Lower leg skin (tissue), 4 donors: ENCODE data around the gene SYT17. TPM values are rescaled to one million over a fixed set of nuclear protein-coding genes. Genes with fewer than 3 reads are reported as not detected.
"Not testable (repeated sequence)": the region's sequence is repeated elsewhere in the genome, so short reads cannot be mapped to it uniquely, and the experiment has no call there.

Experiments used
- DNase-seq, 2 donors: peaks; one replicate each; pipeline ENCODE4 v3.0.0-alpha.2; 2019; ENCODE audit warnings: low spot score in 2 of 2
- H3K4me3 ChIP-seq: fragments of 200-600 bp; sonication (generic); 2 replicates; pipeline ENCODE4 v1.5.1; 2017; ENCODE audit warnings: mild to moderate bottlenecking, low read depth; ENCODE audit not compliant: poor library complexity, severe bottlenecking
- POLR2A ChIP-seq, 2 donors: fragments of 450-650 bp; IDR thresholded peaks; one replicate each; pipeline ENCODE4 v1.6.1; 2016 to 2017; ENCODE audit warnings: antibody characterized with exemption in 2 of 2, mild to moderate bottlenecking in 1 of 2, moderate library complexity in 1 of 2
- WGBS, 2 donors: methylation state at CpG; one replicate each; pipeline ENCODE4 v1.1.5; 2018; 5-methylcytosine and 5-hydroxymethylcytosine counted together
- intact Hi-C: fragments of 100-400 bp; cut with DNase I; formaldehyde crosslinking; loops from one replicate; pipeline ENCODE4 v1.15.0; 2023; ENCODE audit warnings: low total_unique reads
- total RNA-seq, 4 donors: library from RNA; depleted of rRNA; stranded (reverse); fragments of >200 nt; gene quantifications; one replicate each; pipeline ENCODE4 v1.1.0, GENCODE V29; 2016
- TF ChIP-seq, protein P1 (sequence below), 3 donors: fragments of 450-650 bp; IDR thresholded peaks; one replicate each; pipeline ENCODE4 v1.5.1; 2016; ENCODE audit warnings: antibody characterized with exemption in 3 of 3, mild to moderate bottlenecking in 3 of 3, moderate library complexity in 2 of 3

SYT17 gene
- total RNA-seq, 4 donors from 2014 or later = 3.7 to 9.0 (median 4.8) TPM

DNA sequence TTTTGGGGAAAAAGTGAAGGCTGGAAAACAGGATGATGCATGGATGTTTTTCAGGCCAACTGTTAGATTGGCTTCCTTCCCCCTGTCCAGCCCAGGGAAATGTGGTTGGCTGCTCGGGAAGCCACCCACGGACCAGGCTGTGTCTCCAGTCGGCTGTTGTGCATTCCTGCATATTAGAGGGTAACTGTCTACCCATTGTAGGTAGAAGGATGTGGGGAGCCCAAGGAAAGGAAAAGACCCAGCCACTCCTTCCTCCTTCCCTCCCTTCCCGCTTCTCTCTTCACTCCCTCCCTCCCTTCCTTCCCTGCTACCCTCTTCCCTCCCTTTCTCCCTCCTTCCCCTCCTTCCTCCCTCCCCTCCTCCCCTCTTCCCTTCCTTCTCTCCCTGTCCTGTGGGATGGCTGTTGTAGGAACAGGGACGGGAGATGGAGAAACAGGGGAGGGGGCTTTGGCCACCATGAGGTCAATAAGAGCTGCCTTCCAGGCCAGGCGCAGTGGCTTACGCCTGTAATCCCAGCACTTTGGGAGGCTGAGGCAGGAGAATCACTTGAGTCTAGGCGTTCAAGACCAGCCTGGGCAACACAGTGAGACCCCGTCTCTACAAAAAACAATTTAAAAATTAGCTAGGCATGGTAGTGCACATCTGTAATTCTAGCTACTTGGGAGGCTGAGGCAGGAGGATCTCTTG is 16.9 kb downstream of the SYT17 start:
- 72% methylated on average over 9 of the region's 9 CpGs for WGBS, 2 donors
- intact Hi-C loops = loop anchor here (5.0 kb wide), 1 partner anchor 88 kb away; no protein-coding TSS in a partner anchor
- TF ChIP-seq, protein P1, sequence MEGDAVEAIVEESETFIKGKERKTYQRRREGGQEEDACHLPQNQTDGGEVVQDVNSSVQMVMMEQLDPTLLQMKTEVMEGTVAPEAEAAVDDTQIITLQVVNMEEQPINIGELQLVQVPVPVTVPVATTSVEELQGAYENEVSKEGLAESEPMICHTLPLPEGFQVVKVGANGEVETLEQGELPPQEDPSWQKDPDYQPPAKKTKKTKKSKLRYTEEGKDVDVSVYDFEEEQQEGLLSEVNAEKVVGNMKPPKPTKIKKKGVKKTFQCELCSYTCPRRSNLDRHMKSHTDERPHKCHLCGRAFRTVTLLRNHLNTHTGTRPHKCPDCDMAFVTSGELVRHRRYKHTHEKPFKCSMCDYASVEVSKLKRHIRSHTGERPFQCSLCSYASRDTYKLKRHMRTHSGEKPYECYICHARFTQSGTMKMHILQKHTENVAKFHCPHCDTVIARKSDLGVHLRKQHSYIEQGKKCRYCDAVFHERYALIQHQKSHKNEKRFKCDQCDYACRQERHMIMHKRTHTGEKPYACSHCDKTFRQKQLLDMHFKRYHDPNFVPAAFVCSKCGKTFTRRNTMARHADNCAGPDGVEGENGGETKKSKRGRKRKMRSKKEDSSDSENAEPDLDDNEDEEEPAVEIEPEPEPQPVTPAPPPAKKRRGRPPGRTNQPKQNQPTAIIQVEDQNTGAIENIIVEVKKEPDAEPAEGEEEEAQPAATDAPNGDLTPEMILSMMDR (IDR thresholded peaks at IDR 0.05) = no peak
- TF ChIP-seq POLR2A (IDR thresholded peaks at IDR 0.05) = no peak

DNA sequence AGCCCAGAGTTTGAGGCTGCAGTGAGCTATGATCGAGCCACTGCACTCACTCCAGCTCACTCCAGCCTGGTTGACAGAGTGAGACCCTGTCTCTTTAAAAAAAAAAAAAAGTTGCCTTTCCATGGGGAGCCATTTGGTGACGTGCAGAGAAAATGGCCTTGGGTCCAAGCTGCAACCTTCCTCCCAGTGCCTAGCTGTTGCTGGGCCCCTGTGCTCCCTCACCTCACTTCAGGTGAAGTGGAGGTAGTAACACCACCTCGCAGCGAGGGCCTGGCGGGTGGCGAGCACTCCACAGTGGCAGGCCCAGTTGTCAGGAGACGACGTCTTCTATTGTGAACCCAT is 17.4 kb downstream of the SYT17 start:
- TF ChIP-seq POLR2A (IDR thresholded peaks at IDR 0.05) = no peak
- TF ChIP-seq, protein P1 (IDR thresholded peaks at IDR 0.05) = no peak
- intact Hi-C loops = no loop called here
- 92 to 94% methylated on average over 8 of the region's 8 CpGs for WGBS, 2 donors

More for the DNA sequence above, 16.9 kb downstream of the SYT17 start:
- H3K4me3 ChIP-seq = no peak overlapping the region
- DNase-seq = no peak

DNA sequence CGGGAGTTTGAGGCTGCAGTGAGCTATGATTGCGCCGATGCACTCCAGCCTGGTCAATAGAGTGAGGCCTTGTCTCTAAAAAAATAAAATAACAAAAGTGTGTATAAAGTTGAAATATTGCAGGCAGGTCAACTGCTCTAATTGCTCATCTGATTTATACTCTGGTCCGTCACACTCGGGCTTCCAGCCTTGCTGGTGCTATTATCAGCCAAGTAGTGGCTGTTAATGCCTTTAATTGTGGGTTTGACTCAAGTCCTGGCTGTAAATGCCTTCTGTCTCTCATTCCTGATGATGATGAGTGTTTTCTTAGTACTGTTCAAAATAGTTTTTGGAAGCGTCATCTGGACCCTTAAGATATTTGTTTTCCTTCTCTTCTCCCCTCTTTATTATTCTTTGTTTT is 18.4 kb downstream of the SYT17 start:
- no peak overlapping the region for H3K4me3 ChIP-seq
- intact Hi-C loops = no loop called here
- TF ChIP-seq POLR2A (IDR thresholded peaks at IDR 0.05) = no peak
- TF ChIP-seq, protein P1 (IDR thresholded peaks at IDR 0.05) = no peak
- WGBS, 2 donors = 85 to 90% methylated on average over 6 of the region's 6 CpGs
- DNase-seq = no peak

More for the DNA sequence above, 17.4 kb downstream of the SYT17 start:
- no peak overlapping the region for H3K4me3 ChIP-seq
- DNase-seq = no peak

DNA sequence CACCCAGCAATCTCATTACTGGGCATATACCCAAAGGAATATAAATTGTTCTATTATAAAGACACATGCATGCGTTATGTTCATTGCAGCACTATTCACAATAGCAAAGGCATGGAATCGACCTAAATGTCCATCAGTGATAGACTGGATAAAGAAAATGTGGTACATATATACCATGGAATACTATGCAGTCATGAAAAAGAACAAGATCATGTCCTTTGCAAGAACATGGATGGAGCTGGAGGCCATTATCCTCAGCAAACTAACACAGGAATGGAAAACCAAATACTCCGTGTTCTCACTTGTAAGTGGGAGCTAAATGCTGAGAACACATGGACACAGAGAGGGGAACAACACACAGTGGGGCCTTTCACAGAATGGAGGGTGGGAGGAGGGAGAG is 19.9 kb downstream of the SYT17 start:
- intact Hi-C loops, DNase-seq, H3K4me3 ChIP-seq: not testable (repeated sequence)
- 84 to 91% methylated on average over 3 of the region's 3 CpGs for WGBS, 2 donors

DNA sequence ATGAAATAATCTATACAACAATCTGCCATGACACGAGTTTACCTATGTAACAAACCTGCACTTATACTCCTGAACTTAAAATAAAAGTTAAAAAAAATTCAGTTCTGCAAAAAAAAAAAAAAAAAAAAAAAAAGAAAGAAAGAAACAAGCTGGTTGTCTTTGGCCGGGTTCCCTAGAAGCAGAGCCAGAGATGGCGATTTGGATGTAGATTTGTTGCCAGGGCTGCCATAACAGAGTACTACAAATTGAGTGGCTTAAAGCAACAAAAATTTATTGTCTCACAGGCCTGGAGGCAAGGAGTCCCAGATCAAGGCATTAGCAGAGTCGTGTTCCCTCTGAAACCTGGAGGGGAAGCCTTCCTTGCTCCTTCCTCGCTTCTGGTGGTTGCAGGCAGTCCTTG is 20.4 kb downstream of the SYT17 start:
- 38 to 47% methylated on average over 5 of the region's 5 CpGs for WGBS, 2 donors
- TF ChIP-seq, protein P1 (IDR thresholded peaks at IDR 0.05) = no peak
- TF ChIP-seq POLR2A (IDR thresholded peaks at IDR 0.05) = no peak
- intact Hi-C loops = no loop called here
- no peak overlapping the region for H3K4me3 ChIP-seq
- DNase-seq = no peak

DNA sequence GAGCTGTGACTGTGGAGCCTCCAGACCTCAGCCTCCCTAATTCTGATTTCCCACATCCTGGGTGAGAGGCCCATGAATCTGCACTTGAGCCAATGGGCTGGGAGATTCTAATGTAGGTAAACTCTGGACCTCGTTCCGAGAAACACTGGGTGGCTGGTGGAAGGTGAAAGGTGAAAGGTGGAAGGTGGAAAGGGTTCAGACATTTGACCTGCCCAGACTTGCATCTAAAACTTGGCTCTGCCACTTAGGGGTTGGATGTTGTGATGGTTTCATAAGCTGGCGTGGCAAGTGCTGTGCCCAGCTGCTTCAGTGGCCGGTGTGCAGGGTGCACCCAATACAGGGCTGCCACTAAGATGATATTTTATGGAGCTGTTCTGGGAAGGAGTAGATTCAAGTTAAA is 24.8 kb downstream of the SYT17 start:
- whole genome bisulfite sequencing, 2 donors = 73 to 75% methylated on average over 4 of the region's 4 CpGs
- intact Hi-C loops = no loop called here

More for the DNA sequence above, 24.8 kb downstream of the SYT17 start:
- no peak for TF ChIP-seq POLR2A (IDR thresholded peaks at IDR 0.05)
- TF ChIP-seq, protein P1 (IDR thresholded peaks at IDR 0.05) = no peak
- no peak overlapping the region for H3K4me3 ChIP-seq
- no peak for DNase-seq
